ENCODE measurements around the gene ITPK1.

ITPK1 gene

GRCh38 chr14:92973798-92974372 is 141.8 kb downstream of the ITPK1 start:
- Histone ChIP-seq H3K36me3 (replicated peaks; ENCODE audit: low read depth, low read length) (peaks cover 21% of the 10 kb centered on the region), H3K9me3 (ENCODE audit: insufficient read depth, low read length) (peaks cover 19% of the 10 kb centered on the region; the same call in 1 of the 2 replicates), H3K9ac (ENCODE audit: low read length) (no peak overlapping the region), H4K20me1 (ENCODE audit: insufficient read depth, low read length) (no peaks in the 10 kb centered on the region), H3K27me3 (ENCODE audit: low read depth, low read length) (no peaks in the 10 kb centered on the region), H3K27ac (ENCODE audit: low read length) (no peak overlapping the region), H3K79me2 (ENCODE audit: low read length) (no peaks in the 10 kb centered on the region), H3K4me1 (ENCODE audit: low read length) (no peaks in the 10 kb centered on the region; the same call in 1 of the 2 replicates), H2AFZ (ENCODE audit: low read depth, low read length) (no peak overlapping the region), H3K4me3 (ENCODE audit: low read length) (no peak overlapping the region), H3K4me2 (ENCODE audit: low read length) (no peak overlapping the region)
- no peak for TF ChIP-seq CTCF (IDR thresholded peaks at IDR 0.05; ENCODE audit: low read depth, low read length)
- no peak for TF ChIP-seq EZH2phosphoT487 (IDR thresholded peaks at IDR 0.05; ENCODE audit: low read depth)

GRCh38 chr14:92973261-92973797 is 142.4 kb downstream of the ITPK1 start:
- Histone ChIP-seq H3K36me3 (replicated peaks; ENCODE audit: low read depth, low read length) (peaks cover 17% of the 10 kb centered on the region), H4K20me1 (ENCODE audit: insufficient read depth, low read length) (no peaks in the 10 kb centered on the region), H3K27me3 (ENCODE audit: low read depth, low read length) (no peaks in the 10 kb centered on the region), H3K4me3 (ENCODE audit: low read length) (no peak overlapping the region), H3K79me2 (ENCODE audit: low read length) (no peaks in the 10 kb centered on the region), H3K27ac (ENCODE audit: low read length) (no peak overlapping the region), H3K4me1 (ENCODE audit: low read length) (no peaks in the 10 kb centered on the region; the same call in 1 of the 2 replicates), H3K9me3 (ENCODE audit: insufficient read depth, low read length) (peaks cover 14% of the 10 kb centered on the region; the same call in 1 of the 2 replicates), H3K9ac (ENCODE audit: low read length) (no peak overlapping the region), H3K4me2 (ENCODE audit: low read length) (no peak overlapping the region), H2AFZ (ENCODE audit: low read depth, low read length) (no peak overlapping the region)
- peak; percentile 26 for TF ChIP-seq CTCF (IDR thresholded peaks at IDR 0.05; ENCODE audit: low read depth, low read length)
- no peak for TF ChIP-seq EZH2phosphoT487 (IDR thresholded peaks at IDR 0.05; ENCODE audit: low read depth)

- Histone ChIP-seq H3K4me2 (ENCODE audit: low read length) (no peak overlapping the region), H3K27me3 (ENCODE audit: low read depth, low read length) (no peaks in the 10 kb centered on the region), H3K79me2 (ENCODE audit: low read length) (no peaks in the 10 kb centered on the region), H4K20me1 (ENCODE audit: insufficient read depth, low read length) (no peaks in the 10 kb centered on the region), H2AFZ (ENCODE audit: low read depth, low read length) (no peak overlapping the region), H3K4me1 (ENCODE audit: low read length) (no peaks in the 10 kb centered on the region), H3K4me3 (ENCODE audit: low read length) (no peak overlapping the region), H3K9me3 (ENCODE audit: insufficient read depth, low read length) (peaks cover 10% of the 10 kb centered on the region; the same call in 1 of the 2 replicates), H3K27ac (ENCODE audit: low read length) (no peak overlapping the region), H3K9ac (ENCODE audit: low read length) (no peak overlapping the region), H3K36me3 (replicated peaks; ENCODE audit: low read depth, low read length) (peaks cover 8% of the 10 kb centered on the region)
- TF ChIP-seq EZH2phosphoT487 (IDR thresholded peaks at IDR 0.05; ENCODE audit: low read depth) (no peak), CTCF (IDR thresholded peaks at IDR 0.05; ENCODE audit: low read depth, low read length) (no peak)
Observed at GRCh38 chr14:92971601-92972180, 144.0 kb downstream of the ITPK1 start.

GRCh38 chr14:92970271-92970670 is 145.5 kb downstream of the ITPK1 start:
- H3K36me3 ChIP-seq (replicated peaks; ENCODE audit: low read depth, low read length) = peaks cover 2% of the 10 kb centered on the region
- H2AFZ ChIP-seq (ENCODE audit: low read depth, low read length) = no peak overlapping the region
- no peaks in the 10 kb centered on the region for H3K4me1 ChIP-seq (ENCODE audit: low read length)
- H3K9me3 ChIP-seq (ENCODE audit: insufficient read depth, low read length) = no peaks in the 10 kb centered on the region
- H4K20me1 ChIP-seq (ENCODE audit: insufficient read depth, low read length) = no peaks in the 10 kb centered on the region
- no peaks in the 10 kb centered on the region for H3K79me2 ChIP-seq (ENCODE audit: low read length)
- H3K4me3 ChIP-seq (ENCODE audit: low read length) = no peak overlapping the region
- no peak overlapping the region for H3K9ac ChIP-seq (ENCODE audit: low read length)
- TF ChIP-seq EZH2phosphoT487 (IDR thresholded peaks at IDR 0.05; ENCODE audit: low read depth) = no peak
- TF ChIP-seq CTCF (IDR thresholded peaks at IDR 0.05; ENCODE audit: low read depth, low read length) = no peak
- H3K27ac ChIP-seq (ENCODE audit: low read length) = no peak overlapping the region
- no peak overlapping the region for H3K4me2 ChIP-seq (ENCODE audit: low read length)
- H3K27me3 ChIP-seq (ENCODE audit: low read depth, low read length) = no peaks in the 10 kb centered on the region
